ENCODE measurements around the gene AP2A1.
"Not testable (repeated sequence)": the region's sequence is repeated elsewhere in the genome, so short reads cannot be mapped to it uniquely, and the experiment has no call there.

The AP2A1 gene

DNA sequence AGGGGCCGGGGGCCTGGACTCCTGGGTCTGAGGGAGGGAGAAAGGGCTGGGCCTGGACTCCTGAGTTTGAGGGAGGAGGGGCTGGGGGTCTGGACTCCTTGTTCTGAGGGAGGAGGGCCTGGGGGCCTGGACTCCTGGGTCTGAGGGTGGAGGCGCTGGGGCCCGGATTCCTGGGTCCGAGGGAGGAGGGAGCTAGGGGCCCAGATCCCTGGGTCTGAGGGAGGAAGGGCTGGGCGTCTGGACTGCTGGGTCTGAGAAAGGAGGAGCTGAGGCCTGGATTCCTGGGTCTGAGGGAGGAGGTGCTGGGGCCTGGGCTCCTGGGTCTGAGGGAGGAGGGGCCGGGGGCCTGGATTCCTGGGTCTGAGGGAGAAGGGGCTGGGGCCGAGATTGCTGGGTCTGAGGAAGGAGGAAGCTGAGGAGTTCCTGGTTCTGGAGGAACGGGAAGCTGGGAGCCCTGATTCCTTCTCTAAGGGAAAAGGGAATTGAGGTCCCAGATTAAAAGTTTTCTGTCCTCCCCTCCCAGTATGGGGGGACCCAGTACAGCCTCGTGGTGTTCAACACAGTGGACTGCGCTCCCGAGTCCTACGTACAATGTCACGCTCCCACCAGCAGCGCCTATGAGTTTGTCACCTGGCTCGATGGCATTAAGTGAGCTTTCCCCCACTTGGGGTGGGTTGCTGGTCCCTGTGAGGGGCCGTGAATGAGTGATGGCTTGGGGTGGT, 52.0 kb downstream of the AP2A1 start:
- FAIRE-seq, result no peak
- no peak for DNase-seq (ENCODE audit: insufficient read length, low spot score)

DNA sequence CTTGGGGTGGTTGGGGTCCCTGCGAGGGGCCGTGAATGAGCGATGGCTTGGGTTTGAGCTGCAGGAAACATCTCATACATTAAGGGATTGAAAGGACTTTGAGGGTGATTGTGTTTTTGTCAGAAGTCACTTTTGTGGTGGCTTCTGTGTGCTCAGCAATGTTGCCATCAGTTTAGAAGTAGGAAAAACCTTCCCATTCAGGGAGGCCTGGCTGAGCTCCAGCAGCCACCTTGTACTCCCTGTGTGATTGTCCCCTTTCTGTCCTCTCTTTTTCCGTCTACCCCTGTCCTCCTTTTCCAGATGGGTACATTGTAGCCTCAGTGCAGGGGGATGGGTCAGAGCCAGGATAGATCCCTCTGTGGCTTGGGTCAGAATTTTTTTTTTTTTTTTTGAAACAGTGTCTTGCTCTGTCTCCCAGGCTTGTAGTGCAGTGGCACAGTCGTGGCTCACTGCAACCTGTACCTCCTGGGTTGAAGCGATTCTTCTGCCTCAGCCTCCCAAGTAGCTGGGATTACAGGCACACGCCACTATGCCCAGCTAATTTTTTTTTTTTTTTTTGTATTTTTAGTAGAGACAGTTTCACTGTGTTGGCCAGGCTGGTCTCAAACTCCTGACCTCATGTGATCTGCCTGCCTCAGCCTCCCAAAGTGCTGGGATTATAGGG, 52.8 kb downstream of the AP2A1 start:
- not testable (repeated sequence) for FAIRE-seq; DNase-seq (ENCODE audit: insufficient read length, low spot score)

More for the DNA sequence above, 52.0 kb downstream of the AP2A1 start:
- TF ChIP-seq, protein P1, sequence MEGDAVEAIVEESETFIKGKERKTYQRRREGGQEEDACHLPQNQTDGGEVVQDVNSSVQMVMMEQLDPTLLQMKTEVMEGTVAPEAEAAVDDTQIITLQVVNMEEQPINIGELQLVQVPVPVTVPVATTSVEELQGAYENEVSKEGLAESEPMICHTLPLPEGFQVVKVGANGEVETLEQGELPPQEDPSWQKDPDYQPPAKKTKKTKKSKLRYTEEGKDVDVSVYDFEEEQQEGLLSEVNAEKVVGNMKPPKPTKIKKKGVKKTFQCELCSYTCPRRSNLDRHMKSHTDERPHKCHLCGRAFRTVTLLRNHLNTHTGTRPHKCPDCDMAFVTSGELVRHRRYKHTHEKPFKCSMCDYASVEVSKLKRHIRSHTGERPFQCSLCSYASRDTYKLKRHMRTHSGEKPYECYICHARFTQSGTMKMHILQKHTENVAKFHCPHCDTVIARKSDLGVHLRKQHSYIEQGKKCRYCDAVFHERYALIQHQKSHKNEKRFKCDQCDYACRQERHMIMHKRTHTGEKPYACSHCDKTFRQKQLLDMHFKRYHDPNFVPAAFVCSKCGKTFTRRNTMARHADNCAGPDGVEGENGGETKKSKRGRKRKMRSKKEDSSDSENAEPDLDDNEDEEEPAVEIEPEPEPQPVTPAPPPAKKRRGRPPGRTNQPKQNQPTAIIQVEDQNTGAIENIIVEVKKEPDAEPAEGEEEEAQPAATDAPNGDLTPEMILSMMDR (IDR thresholded peaks at IDR 0.05; ENCODE audit: insufficient read depth, missing control alignments), result no peak

DNA sequence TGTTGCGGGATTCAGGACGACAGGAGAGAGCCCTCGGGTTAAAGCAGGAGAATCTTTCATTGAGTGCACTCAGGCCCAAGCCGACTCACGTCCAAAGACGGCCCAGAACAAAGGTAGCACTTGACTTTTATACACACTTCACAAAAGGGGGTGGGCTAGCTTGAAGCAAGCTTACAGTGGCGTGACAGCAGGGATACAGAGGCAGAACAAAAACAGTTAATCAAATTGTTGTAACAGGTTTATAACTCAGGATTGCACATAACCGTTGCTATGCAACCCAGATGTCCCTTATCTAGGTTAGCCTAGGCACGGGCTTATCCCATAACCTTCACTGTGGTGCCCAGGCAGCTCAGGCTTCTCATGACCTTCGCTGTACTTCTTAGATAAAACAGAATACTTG, 53.3 kb downstream of the AP2A1 start:
- FAIRE-seq (no peak), DNase-seq (ENCODE audit: insufficient read length, low spot score) (no peak)
- TF ChIP-seq, protein P1 (IDR thresholded peaks at IDR 0.05; ENCODE audit: insufficient read depth, missing control alignments), result no peak

DNA sequence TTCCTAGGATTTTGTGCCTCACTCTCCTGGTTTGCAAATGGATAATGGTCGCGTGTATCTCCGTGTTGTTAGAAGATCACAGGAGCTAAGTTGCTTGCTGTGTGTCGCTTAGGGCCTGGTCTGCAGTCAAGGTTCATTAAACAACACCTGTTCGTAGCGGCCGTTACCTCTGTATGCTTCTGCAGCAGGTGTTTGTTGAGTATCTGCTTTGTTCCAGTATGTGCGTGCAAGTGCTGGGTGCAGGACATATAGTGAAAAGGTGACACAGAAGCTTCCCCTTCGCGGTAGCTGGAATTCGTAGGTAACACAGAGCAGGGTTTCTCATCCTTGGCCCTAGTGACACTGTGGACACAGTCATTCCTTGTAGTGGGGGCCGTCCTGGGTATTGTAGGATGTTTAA, 56.7 kb downstream of the AP2A1 start:
- no peak for FAIRE-seq

DNA sequence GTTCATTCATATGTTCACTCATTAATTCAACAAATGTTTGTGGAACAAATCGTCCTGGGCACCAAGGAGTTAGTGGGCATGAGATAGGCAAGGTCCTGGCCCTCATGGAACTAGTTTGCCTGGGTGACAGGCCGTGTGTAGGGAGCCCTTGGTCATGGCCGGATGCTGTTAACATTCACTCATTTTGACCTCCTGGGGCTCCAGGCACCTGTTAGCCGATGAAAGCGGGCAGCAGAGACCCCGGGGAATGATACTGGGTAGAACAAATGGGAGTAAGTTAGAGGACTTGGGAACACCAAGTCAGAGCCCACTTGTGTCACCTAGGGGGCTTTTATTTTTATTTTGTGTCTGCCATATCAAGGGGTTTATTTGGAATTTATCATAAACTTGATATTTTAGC, 57.9 kb downstream of the AP2A1 start:
- TF ChIP-seq, protein P1 (IDR thresholded peaks at IDR 0.05; ENCODE audit: insufficient read depth, missing control alignments), result no peak
- DNase-seq (ENCODE audit: insufficient read length, low spot score), result no peak
- no peak for FAIRE-seq

More for the DNA sequence above, 56.7 kb downstream of the AP2A1 start:
- no peak for DNase-seq (ENCODE audit: insufficient read length, low spot score)
- TF ChIP-seq, protein P1 (IDR thresholded peaks at IDR 0.05; ENCODE audit: insufficient read depth, missing control alignments), result no peak

DNA sequence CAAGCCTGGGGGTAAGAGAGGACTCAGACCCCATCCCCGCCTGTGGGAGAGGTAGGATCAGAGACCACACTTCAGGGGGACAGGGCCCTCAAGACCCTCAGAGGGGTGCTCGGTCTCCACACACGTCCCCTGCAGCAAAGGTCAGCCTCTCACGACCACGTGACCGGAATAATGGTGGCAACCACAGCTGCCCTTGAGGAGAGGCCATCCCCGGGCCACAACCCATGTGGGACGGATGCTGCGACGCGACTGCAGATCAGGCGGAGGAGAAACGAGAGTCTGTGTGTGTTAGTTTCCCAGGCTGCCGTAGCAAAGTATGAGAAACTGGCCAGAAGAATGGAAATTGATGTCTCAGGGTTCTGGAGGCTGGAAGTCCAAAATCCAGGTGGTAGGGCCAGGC, 60.2 kb downstream of the AP2A1 start:
- no peak for DNase-seq (ENCODE audit: insufficient read length, low spot score)
- TF ChIP-seq, protein P1 (IDR thresholded peaks at IDR 0.05; ENCODE audit: insufficient read depth, missing control alignments), result no peak
- no peak for FAIRE-seq

DNA sequence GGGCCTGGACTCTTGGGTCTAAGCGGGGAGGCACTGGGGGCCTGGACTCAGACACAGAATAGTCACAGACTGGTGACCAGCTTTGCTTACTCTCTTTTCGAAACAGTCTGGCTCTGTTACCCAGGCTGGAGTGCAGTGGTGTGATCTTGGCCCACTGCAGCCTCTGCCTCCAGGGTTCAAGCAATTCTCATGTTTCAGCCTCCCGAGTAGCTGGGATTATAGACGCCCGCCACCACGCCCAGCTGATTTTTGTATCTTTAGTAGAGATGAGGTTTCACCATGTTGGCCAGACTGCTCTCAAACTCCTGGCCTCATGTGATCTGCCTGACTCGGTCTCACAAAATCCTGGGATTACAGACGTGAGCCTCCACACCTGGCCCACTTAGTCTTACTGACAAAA, 62.4 kb downstream of the AP2A1 start:
- FAIRE-seq, result no peak
- DNase-seq (ENCODE audit: insufficient read length, low spot score), result no peak

More for the DNA sequence above, 62.4 kb downstream of the AP2A1 start:
- TF ChIP-seq, protein P1 (IDR thresholded peaks at IDR 0.05; ENCODE audit: insufficient read depth, missing control alignments), result no peak
